ENCODE results near the gene SMARCA2. TPM values are rescaled to one million over a fixed set of nuclear protein-coding genes. Genes with fewer than 3 reads are reported as not detected.

Gene SMARCA2
- total and polyA plus RNA-seq, 10 of the 15 experiments (the other 5 are each of a cell fraction or from before 2014, with no cell fraction given) = 100 to 392 (median 204) TPM

DNA sequence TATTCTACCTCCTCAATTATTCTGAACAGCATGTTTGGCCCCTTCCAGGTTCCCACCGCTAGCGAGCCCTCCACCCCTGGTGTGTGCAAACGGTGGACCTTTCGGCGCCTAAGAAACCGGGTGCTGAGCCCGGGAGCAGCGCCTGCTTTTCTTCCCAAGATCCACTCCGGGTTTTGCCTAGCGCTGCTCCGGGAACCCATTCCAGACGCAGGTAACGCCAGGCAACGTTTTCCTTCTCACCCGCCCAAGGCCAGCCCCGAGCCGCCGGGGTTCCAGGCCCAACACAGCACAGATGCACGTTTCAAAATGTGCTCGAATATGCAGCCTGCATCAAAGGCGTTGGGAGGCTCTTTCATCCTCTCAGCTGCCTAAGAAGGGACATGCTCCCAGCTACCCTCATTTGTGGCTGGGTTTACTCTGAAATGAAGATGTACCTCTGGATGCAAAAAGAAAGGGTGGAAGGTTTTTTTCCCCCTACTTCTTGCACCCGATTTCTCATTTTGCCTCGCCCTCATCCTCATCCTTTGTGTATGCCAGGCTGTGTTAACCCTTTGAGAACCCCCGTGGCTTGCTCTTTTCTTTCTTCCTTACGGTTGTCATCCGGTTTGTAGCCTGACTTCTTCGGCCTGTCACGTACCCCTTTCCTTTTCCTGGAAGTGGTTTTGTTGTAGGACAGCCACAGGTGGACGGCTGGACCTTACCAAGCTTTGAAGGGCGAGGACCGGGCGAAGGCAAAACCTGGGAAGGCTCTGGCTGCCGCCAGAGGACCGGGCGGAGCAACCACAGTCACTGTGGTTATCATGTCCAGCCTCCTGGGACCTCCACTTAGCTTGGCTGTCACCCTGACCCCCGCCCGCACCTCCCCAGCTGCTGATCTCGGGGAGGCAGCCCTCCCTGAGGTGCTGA lies 226.9 kb downstream of the SMARCA2 start (continued):
- TF ChIP-seq ZNF24 (IDR thresholded peaks at IDR 0.05) (peak; percentile 39; the same call in 1 of the 2 replicates), MTA2 (IDR thresholded peaks at IDR 0.05; ENCODE audit: low read depth) (no peak), IRF4 (IDR thresholded peaks at IDR 0.05; ENCODE audit: low read depth, low read length) (0 out of 2 replicates have a peak, but pooled peaks have one; percentile 26), CHD4 (IDR thresholded peaks at IDR 0.05) (no peak), STAT1 (conservative IDR thresholded peaks at IDR 0.05) (no peak; the same call in 1 of the 2 replicates), RB1 (IDR thresholded peaks at IDR 0.05; ENCODE audit: borderline replicate concordance) (no peak), EGR1 (IDR thresholded peaks at IDR 0.05; ENCODE audit: borderline replicate concordance in 1 of 2, low read depth in 2 of 2, low read length in 2 of 2) (0 out of 3 replicates have a peak, but pooled peaks of 1 of the 2 experiments have one; percentile 43), POLR2A (IDR thresholded peaks at IDR 0.05; ENCODE audit: low read depth, low read length) (peak; percentile 47; the same call in 1 of the 2 replicates), CBX5 (IDR thresholded peaks at IDR 0.05; ENCODE audit: low read depth) (peak; percentile 82; the same call in 1 of the 2 replicates), NR2F1 (conservative IDR thresholded peaks at IDR 0.05) (peak; percentile 37; the same call in 1 of the 2 replicates), TAF1 (IDR thresholded peaks at IDR 0.05; ENCODE audit: borderline replicate concordance, low read depth, low read length) (peak; percentile 53; the same call in 1 of the 2 replicates), RCOR1 (conservative IDR thresholded peaks at IDR 0.05; ENCODE audit: low read depth, low read length) (0 out of 2 replicates have a peak, but pooled peaks have one; percentile 58), KLF5 (IDR thresholded peaks at IDR 0.05; ENCODE audit: partially characterized antibody) (no peak), ZSCAN29 (IDR thresholded peaks at IDR 0.05) (peak; percentile 95), POU2F2 (IDR thresholded peaks at IDR 0.05; ENCODE audit: borderline replicate concordance, low read depth, low read length) (peak; percentile 46; the same call in 1 of the 3 replicates)
- TF ChIP-seq, protein P1, sequence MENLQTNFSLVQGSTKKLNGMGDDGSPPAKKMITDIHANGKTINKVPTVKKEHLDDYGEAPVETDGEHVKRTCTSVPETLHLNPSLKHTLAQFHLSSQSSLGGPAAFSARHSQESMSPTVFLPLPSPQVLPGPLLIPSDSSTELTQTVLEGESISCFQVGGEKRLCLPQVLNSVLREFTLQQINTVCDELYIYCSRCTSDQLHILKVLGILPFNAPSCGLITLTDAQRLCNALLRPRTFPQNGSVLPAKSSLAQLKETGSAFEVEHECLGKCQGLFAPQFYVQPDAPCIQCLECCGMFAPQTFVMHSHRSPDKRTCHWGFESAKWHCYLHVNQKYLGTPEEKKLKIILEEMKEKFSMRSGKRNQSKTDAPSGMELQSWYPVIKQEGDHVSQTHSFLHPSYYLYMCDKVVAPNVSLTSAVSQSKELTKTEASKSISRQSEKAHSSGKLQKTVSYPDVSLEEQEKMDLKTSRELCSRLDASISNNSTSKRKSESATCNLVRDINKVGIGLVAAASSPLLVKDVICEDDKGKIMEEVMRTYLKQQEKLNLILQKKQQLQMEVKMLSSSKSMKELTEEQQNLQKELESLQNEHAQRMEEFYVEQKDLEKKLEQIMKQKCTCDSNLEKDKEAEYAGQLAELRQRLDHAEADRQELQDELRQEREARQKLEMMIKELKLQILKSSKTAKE (IDR thresholded peaks at IDR 0.05; ENCODE audit: low read depth, poor library complexity, severe bottlenecking) = no peak
- TF ChIP-seq, protein P2, sequence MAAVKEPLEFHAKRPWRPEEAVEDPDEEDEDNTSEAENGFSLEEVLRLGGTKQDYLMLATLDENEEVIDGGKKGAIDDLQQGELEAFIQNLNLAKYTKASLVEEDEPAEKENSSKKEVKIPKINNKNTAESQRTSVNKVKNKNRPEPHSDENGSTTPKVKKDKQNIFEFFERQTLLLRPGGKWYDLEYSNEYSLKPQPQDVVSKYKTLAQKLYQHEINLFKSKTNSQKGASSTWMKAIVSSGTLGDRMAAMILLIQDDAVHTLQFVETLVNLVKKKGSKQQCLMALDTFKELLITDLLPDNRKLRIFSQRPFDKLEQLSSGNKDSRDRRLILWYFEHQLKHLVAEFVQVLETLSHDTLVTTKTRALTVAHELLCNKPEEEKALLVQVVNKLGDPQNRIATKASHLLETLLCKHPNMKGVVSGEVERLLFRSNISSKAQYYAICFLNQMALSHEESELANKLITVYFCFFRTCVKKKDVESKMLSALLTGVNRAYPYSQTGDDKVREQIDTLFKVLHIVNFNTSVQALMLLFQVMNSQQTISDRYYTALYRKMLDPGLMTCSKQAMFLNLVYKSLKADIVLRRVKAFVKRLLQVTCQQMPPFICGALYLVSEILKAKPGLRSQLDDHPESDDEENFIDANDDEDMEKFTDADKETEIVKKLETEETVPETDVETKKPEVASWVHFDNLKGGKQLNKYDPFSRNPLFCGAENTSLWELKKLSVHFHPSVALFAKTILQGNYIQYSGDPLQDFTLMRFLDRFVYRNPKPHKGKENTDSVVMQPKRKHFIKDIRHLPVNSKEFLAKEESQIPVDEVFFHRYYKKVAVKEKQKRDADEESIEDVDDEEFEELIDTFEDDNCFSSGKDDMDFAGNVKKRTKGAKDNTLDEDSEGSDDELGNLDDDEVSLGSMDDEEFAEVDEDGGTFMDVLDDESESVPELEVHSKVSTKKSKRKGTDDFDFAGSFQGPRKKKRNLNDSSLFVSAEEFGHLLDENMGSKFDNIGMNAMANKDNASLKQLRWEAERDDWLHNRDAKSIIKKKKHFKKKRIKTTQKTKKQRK (IDR thresholded peaks at IDR 0.05; ENCODE audit: low read depth, low read length) = no peak
- TF ChIP-seq, protein P3, sequence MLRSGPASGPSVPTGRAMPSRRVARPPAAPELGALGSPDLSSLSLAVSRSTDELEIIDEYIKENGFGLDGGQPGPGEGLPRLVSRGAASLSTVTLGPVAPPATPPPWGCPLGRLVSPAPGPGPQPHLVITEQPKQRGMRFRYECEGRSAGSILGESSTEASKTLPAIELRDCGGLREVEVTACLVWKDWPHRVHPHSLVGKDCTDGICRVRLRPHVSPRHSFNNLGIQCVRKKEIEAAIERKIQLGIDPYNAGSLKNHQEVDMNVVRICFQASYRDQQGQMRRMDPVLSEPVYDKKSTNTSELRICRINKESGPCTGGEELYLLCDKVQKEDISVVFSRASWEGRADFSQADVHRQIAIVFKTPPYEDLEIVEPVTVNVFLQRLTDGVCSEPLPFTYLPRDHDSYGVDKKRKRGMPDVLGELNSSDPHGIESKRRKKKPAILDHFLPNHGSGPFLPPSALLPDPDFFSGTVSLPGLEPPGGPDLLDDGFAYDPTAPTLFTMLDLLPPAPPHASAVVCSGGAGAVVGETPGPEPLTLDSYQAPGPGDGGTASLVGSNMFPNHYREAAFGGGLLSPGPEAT (IDR thresholded peaks at IDR 0.05; ENCODE audit: low read depth) = peak; percentile 77

All from GM12878 (cell line).